IMR-90 (cell line): Measurements from ENCODE around the gene POU2AF1. TPM values are rescaled to one million over a fixed set of nuclear protein-coding genes. Genes with fewer than 3 reads are reported as not detected.

Source experiments
- ATAC-seq: fragments of 200-7000 bp; cut with Tn5 transposase; 2 replicates; pipeline ENCODE4 v1.9.1; 2020; ENCODE audit warnings: low read depth, mild to moderate bottlenecking, moderate library complexity
- BruUV-seq: library from RNA; stranded (reverse); fragments of 400-500 nt; replicated peaks from 2 replicates; lab custom pipeline; 2021; lab: Mats Ljungman, UMichigan
- CTCF ChIA-PET: fragments of 300-600 bp; formaldehyde crosslinking; extraction: SDS; loops from one replicate; lab custom pipeline; 2021; ENCODE audit warnings: antibody characterized with exemption; lab: Yijun Ruan, JAX
- POLR2A ChIA-PET: fragments of 300-600 bp; sonication (Branson Sonifier 250); formaldehyde crosslinking; loops from one replicate; lab custom pipeline; 2022; ENCODE audit warnings: antibody characterized with exemption; ENCODE audit not compliant: unreplicated experiment; lab: Charles Lee
- DNase-seq: peaks from one replicate; pipeline ENCODE4 v3.0.0; 2013
- H2AFZ ChIP-seq: replicated peaks from 2 replicates; pipeline ENCODE3; 2013; ENCODE audit warnings: low read length, mild to moderate bottlenecking; ENCODE audit not compliant: poor library complexity
- H2AK5ac ChIP-seq: 2 replicates; pipeline ENCODE4 v1.6.1; 2013; ENCODE audit warnings: low read depth, low read length, inconsistent platforms
- H2AK9ac ChIP-seq: replicated peaks from 2 replicates; pipeline ENCODE3; 2013; ENCODE audit warnings: mild to moderate bottlenecking, low read depth, low read length, moderate library complexity; ENCODE audit not compliant: poor library complexity
- H2BK120ac ChIP-seq: 2 replicates; pipeline ENCODE4 v1.6.1; 2013; ENCODE audit warnings: low read depth, low read length, inconsistent platforms
- H2BK15ac ChIP-seq: 3 replicates; pipeline ENCODE4 v1.6.1; 2013; ENCODE audit warnings: low read depth, low read length, inconsistent platforms
- H2BK20ac ChIP-seq: 2 replicates; pipeline ENCODE4 v1.6.1; 2013; ENCODE audit warnings: low read depth, mild to moderate bottlenecking, inconsistent platforms, low read length, moderate library complexity
- H2BK5ac ChIP-seq: 2 replicates; pipeline ENCODE4 v1.6.1; 2013; ENCODE audit warnings: mild to moderate bottlenecking, low read depth, low read length, inconsistent platforms; ENCODE audit not compliant: poor library complexity, severe bottlenecking
- H3K14ac ChIP-seq: replicated peaks from 2 replicates; pipeline ENCODE4 v1.6.1; 2013; ENCODE audit warnings: low read depth, low read length, inconsistent platforms
- H3K18ac ChIP-seq: 2 replicates; pipeline ENCODE4 v1.6.1; 2013; ENCODE audit warnings: low read depth, low read length, control low read depth
- H3K23ac ChIP-seq: 2 replicates; pipeline ENCODE4 v1.6.1; 2013; ENCODE audit warnings: low read depth, low read length, inconsistent platforms
- H3K27ac ChIP-seq: 2 replicates; pipeline ENCODE4 v1.5.1; 2013; ENCODE audit warnings: mild to moderate bottlenecking, control low read depth, low read length; ENCODE audit not compliant: insufficient read depth
- H3K27me3 ChIP-seq: 2 replicates; pipeline ENCODE4 v1.6.1; 2013; ENCODE audit warnings: low read length; ENCODE audit not compliant: control insufficient read depth, insufficient read depth
- H3K36me3 ChIP-seq: 2 replicates; pipeline ENCODE4 v1.6.1; 2013; ENCODE audit warnings: low read length, mixed read lengths; ENCODE audit not compliant: control insufficient read depth, insufficient read depth
- H3K4ac ChIP-seq: 2 replicates; pipeline ENCODE4 v1.6.1; 2013; ENCODE audit warnings: low read depth, low read length, inconsistent platforms
- H3K4me1 ChIP-seq: 2 replicates; pipeline ENCODE4 v1.6.1; 2013; ENCODE audit warnings: low read length, mixed read lengths; ENCODE audit not compliant: control insufficient read depth, insufficient read depth
- H3K4me2 ChIP-seq: 2 replicates; pipeline ENCODE4 v1.6.1; 2013; ENCODE audit warnings: low read depth, mild to moderate bottlenecking, control low read depth, low read length, moderate library complexity
- H3K4me3 ChIP-seq: 2 replicates; pipeline ENCODE4 v1.5.1; 2013; ENCODE audit warnings: low read depth, mild to moderate bottlenecking, control low read depth, low read length, moderate library complexity; ENCODE audit not compliant: insufficient read depth
- H3K56ac ChIP-seq: 2 replicates; pipeline ENCODE4 v1.6.1; 2013; ENCODE audit warnings: low read length, inconsistent platforms; ENCODE audit not compliant: insufficient read depth; ENCODE audit errors: extremely low read depth
- H3K79me1 ChIP-seq, 2 experiments: 2 replicates each; pipeline ENCODE4 v1.6.1; 2013; ENCODE audit warnings: low read length in 2 of 2, inconsistent platforms in 1 of 2, low read depth in 1 of 2
- H3K9ac ChIP-seq: 2 replicates; pipeline ENCODE4 v1.6.1; 2013; ENCODE audit warnings: low read depth, low read length, control low read depth
- H3K9me1 ChIP-seq: 2 replicates; pipeline ENCODE4 v1.6.1; 2013; ENCODE audit warnings: low read length, inconsistent platforms; ENCODE audit not compliant: insufficient read depth
- H3K9me3 ChIP-seq: 2 replicates; pipeline ENCODE4 v1.6.1; 2013; ENCODE audit warnings: low read length; ENCODE audit not compliant: control insufficient read depth, insufficient read depth
- H4K20me1 ChIP-seq: 2 replicates; pipeline ENCODE4 v1.6.1; 2013; ENCODE audit warnings: low read length, inconsistent platforms; ENCODE audit not compliant: insufficient read depth
- H4K5ac ChIP-seq: 2 replicates; pipeline ENCODE4 v1.6.1; 2013; ENCODE audit warnings: mild to moderate bottlenecking, low read depth, low read length, control low read depth
- H4K8ac ChIP-seq, 2 experiments: 2 replicates each; pipeline ENCODE4 v1.6.1; 2013; ENCODE audit warnings: low read depth in 2 of 2, low read length in 2 of 2, control low read depth in 1 of 2, inconsistent platforms in 1 of 2
- H4K91ac ChIP-seq: 2 replicates; pipeline ENCODE4 v1.6.1; 2013; ENCODE audit warnings: low read depth, low read length, inconsistent platforms; ENCODE audit not compliant: insufficient read depth
- NFE2L2 ChIP-seq: fragments of 150-350 bp; IDR thresholded peaks from 2 replicates; pipeline ENCODE4 v1.6.1; 2016; ENCODE audit warnings: low read depth, mild to moderate bottlenecking, low read length
- POLR2A ChIP-seq: IDR thresholded peaks from 2 replicates; pipeline ENCODE4 v1.6.1; 2012; ENCODE audit warnings: mild to moderate bottlenecking, low read depth, low read length
- RAD21 ChIP-seq: IDR thresholded peaks from 2 replicates; pipeline ENCODE4 v1.6.1; 2012; ENCODE audit warnings: low read length, improper control_type of control experiment
- USF2 ChIP-seq: fragments of 150-350 bp; IDR thresholded peaks from 2 replicates; pipeline ENCODE4 v1.6.1; 2017; ENCODE audit warnings: mild to moderate bottlenecking, antibody characterized with exemption, low read length, low read depth
- WGBS, 2 experiments: methylation state at CpG; one replicate each; pipeline versions ENCODE4 v1.1.5 to v1.1.7; 2013; ENCODE audit warnings: missing lambda C conversion rate in 2 of 2; ENCODE audit not compliant: insufficient read length in 1 of 2; ENCODE audit errors: extremely low coverage in 2 of 2; 5-methylcytosine and 5-hydroxymethylcytosine counted together
- dilution Hi-C: fragments of 300-500 bp; cut with HindIII; formaldehyde crosslinking; loops from one replicate; pipeline ENCODE4 v1.14.3; 2018; ENCODE audit warnings: low sequenced_read_pairs; ENCODE audit not compliant: unreplicated experiment
- in situ Hi-C: fragments of 300-500 bp; cut with MboI; formaldehyde crosslinking; loops from 3 replicates; pipeline ENCODE4 v1.14.3; 2019; ENCODE audit warnings: low sequenced_read_pairs, inconsistent platforms, mixed read lengths
- intact Hi-C: fragments of 100-400 bp; cut with micrococcal nuclease; formaldehyde crosslinking; loops from 2 replicates; pipeline ENCODE4 v1.10.0; 2022
- polyA plus RNA-seq, 3 experiments: library from polyadenylated mRNA; depleted of rRNA; stranded (reverse); fragments of >200 nt; gene quantifications; 2 replicates each; pipeline ENCODE4 v1.2.3, GENCODE V29; 2012; ENCODE audit warnings: low replicate concordance in 1 of 3
- total RNA-seq: library from RNA; depleted of rRNA; stranded (reverse); fragments of >200 nt; gene quantifications from 2 replicates; pipeline ENCODE4 v1.2.3, GENCODE V29; 2012

Gene POU2AF1
- total and polyA plus RNA-seq, 2 of the 4 experiments (the other 2 are of a cell fraction) = not detected

- POLR2A ChIA-PET = no interaction called here
- Histone ChIP-seq H3K9me1 (no peaks in the 10 kb centered on the region; the same call in 1 of the 2 replicates), H2BK120ac (no peak overlapping the region), H3K27me3 (peaks cover 22% of the 10 kb centered on the region), H3K79me1 (no peaks in the 10 kb centered on the region), H4K20me1 (no peaks in the 10 kb centered on the region), H3K23ac (no peak overlapping the region), H2AK9ac (no peak overlapping the region), H2BK20ac (no peak overlapping the region), H4K91ac (no peak overlapping the region), H2BK15ac (no peak overlapping the region), H3K56ac (no peak overlapping the region), H3K4me3 (no peak overlapping the region), H3K14ac (no peak overlapping the region), H3K18ac (no peak overlapping the region), H2BK5ac (no peak overlapping the region), H3K4me1 (no peaks in the 10 kb centered on the region), H3K27ac (no peak overlapping the region), H4K5ac (no peak overlapping the region), H3K36me3 (no peaks in the 10 kb centered on the region), H2AK5ac (no peak overlapping the region), H4K8ac (no peak overlapping the region), H2AFZ (no peak overlapping the region), H3K9me3 (no peaks in the 10 kb centered on the region), H3K9ac (no peak overlapping the region), H3K4me2 (no peak overlapping the region), H3K4ac (no peak overlapping the region)
- intact Hi-C loops = no loop called here
- CTCF ChIA-PET = no interaction called here
- dilution Hi-C loops = no loop called here
- WGBS, 2 experiments = no CpG with 5 or more reads among the region's 3 CpGs
- DNase-seq (no peak), ATAC-seq (no peak)
- no TSS peak for BruUV-seq
- TF ChIP-seq POLR2A = no peak
- TF ChIP-seq RAD21 = no peak
- no peak for TF ChIP-seq NFE2L2
- no peak for TF ChIP-seq USF2
- in situ Hi-C loops = no loop called here
These were observed 22.4 kb downstream of the POU2AF1 start for GRCh38 chr11:111356660-111357048.
